ENCODE data around the gene RAB20. TPM values are rescaled to one million over a fixed set of nuclear protein-coding genes. Genes with fewer than 3 reads are reported as not detected.
A peak's percentile ranks its signal among the peaks of the same experiment; 100 is the strongest.

RAB20 gene
- total RNA-seq, 1 experiment from 2014 or later: 7.9 TPM

- DNase-seq (ENCODE audit: low read depth, low spot score) (no peak), ATAC-seq (peak; percentile 58)
- POLR2A ChIA-PET: interaction anchor here (0.6 to 0.7 kb wide), 2 partner anchors 37 to 246 kb away, joined by 5 to 6 read pairs; no protein-coding TSS in a partner anchor
- Histone ChIP-seq H3K4me3 (ENCODE audit: low read depth in 2 of 2, low read length in 2 of 2) (no peak overlapping the region), H3K36me3 (ENCODE audit: control insufficient read depth, insufficient read depth, low read length) (no peaks in the 10 kb centered on the region), H3K4me1 (ENCODE audit: control insufficient read depth, insufficient read depth, low read length) (no peaks in the 10 kb centered on the region), H3K27ac (ENCODE audit: low read length) (no peak overlapping the region), H3K9me3 (ENCODE audit: control insufficient read depth, insufficient read depth, low read depth, low read length) (no peaks in the 10 kb centered on the region), H3K27me3 (ENCODE audit: control insufficient read depth, insufficient read depth, low read length) (no peaks in the 10 kb centered on the region; the same call in 1 of the 2 replicates)
- intact Hi-C loops (cut with micrococcal nuclease; ENCODE audit: unreplicated experiment): no loop called here
- in situ Hi-C loops (cut with HindIII; ENCODE audit: low pct_unique_long_range_greater_than_20kb, low sequenced_read_pairs): no loop called here
- no TSS peak for BruUV-seq (replicated peaks)
- CTCF ChIA-PET: no interaction called here
- TF ChIP-seq REST (IDR thresholded peaks at IDR 0.05; ENCODE audit: insufficient read depth in 1 of 2, low read depth in 2 of 2, low read length in 1 of 2): no peak
- TF ChIP-seq POLR2AphosphoS5 (IDR thresholded peaks at IDR 0.05; ENCODE audit: low read depth, low read length): no peak
- TF ChIP-seq SIN3A (IDR thresholded peaks at IDR 0.05; ENCODE audit: borderline replicate concordance, insufficient read depth, low read depth, low read length): no peak
- TF ChIP-seq CTCF (IDR thresholded peaks at IDR 0.05): no peak
- no peak for TF ChIP-seq TCF7L2 (IDR thresholded peaks at IDR 0.05; ENCODE audit: low read depth, low read length)
Observed at GRCh38 chr13:110575322-110576069, 14.0 kb upstream of the RAB20 start.

GRCh38 chr13:110574161-110574560, 12.6 kb upstream of the RAB20 start:
- TF ChIP-seq POLR2AphosphoS5 (IDR thresholded peaks at IDR 0.05; ENCODE audit: low read depth, low read length): no peak
- TF ChIP-seq REST (IDR thresholded peaks at IDR 0.05; ENCODE audit: insufficient read depth in 1 of 2, low read depth in 2 of 2, low read length in 1 of 2): no peak
- no peak for TF ChIP-seq SIN3A (IDR thresholded peaks at IDR 0.05; ENCODE audit: borderline replicate concordance, insufficient read depth, low read depth, low read length)
- TF ChIP-seq CTCF (IDR thresholded peaks at IDR 0.05): no peak
- TF ChIP-seq TCF7L2 (IDR thresholded peaks at IDR 0.05; ENCODE audit: low read depth, low read length): no peak
- H3K4me1 ChIP-seq (ENCODE audit: control insufficient read depth, insufficient read depth, low read length): no peaks in the 10 kb centered on the region
- intact Hi-C loops (cut with micrococcal nuclease; ENCODE audit: unreplicated experiment): no loop called here
- BruUV-seq (replicated peaks): no TSS peak
- H3K4me3 ChIP-seq (ENCODE audit: low read depth in 2 of 2, low read length in 2 of 2): no peak overlapping the region
- no peaks in the 10 kb centered on the region for H3K9me3 ChIP-seq (ENCODE audit: control insufficient read depth, insufficient read depth, low read depth, low read length)
- POLR2A ChIA-PET: no interaction called here
- DNase-seq (ENCODE audit: low read depth, low spot score) (no peak), ATAC-seq (no peak)
- in situ Hi-C loops (cut with HindIII; ENCODE audit: low pct_unique_long_range_greater_than_20kb, low sequenced_read_pairs): no loop called here
- no peak overlapping the region for H3K27ac ChIP-seq (ENCODE audit: low read length)
- no peaks in the 10 kb centered on the region for H3K36me3 ChIP-seq (ENCODE audit: control insufficient read depth, insufficient read depth, low read length)
- CTCF ChIA-PET: no interaction called here
- H3K27me3 ChIP-seq (ENCODE audit: control insufficient read depth, insufficient read depth, low read length): no peaks in the 10 kb centered on the region; the same call in 1 of the 2 replicates
